Right lobe of liver (tissue), 4 donors: ENCODE measurements around the gene WDPCP.

Source experiments
- POLR2A ChIP-seq: fragments of 450-650 bp; IDR thresholded peaks from one replicate; pipeline ENCODE4 v1.6.1; 2017; ENCODE audit warnings: antibody characterized with exemption, mild to moderate bottlenecking
- TF ChIP-seq, protein P1 (sequence below), 4 donors: fragments of 200-600 bp in 3 of 4; fragments of 450-650 bp in 1 of 4; IDR thresholded peaks; one replicate each; pipeline versions ENCODE4 v1.5.1 to v1.8.0; 2016 to 2022; ENCODE audit warnings: antibody characterized with exemption in 4 of 4, mild to moderate bottlenecking in 2 of 4
- donor health status: DM: no; HTN: no; CAD: no.
- donor health status: DM: no; HTN: no; CAD: no.
- donor health status: DM: no; HTN: yes; CAD: no.

DNA sequence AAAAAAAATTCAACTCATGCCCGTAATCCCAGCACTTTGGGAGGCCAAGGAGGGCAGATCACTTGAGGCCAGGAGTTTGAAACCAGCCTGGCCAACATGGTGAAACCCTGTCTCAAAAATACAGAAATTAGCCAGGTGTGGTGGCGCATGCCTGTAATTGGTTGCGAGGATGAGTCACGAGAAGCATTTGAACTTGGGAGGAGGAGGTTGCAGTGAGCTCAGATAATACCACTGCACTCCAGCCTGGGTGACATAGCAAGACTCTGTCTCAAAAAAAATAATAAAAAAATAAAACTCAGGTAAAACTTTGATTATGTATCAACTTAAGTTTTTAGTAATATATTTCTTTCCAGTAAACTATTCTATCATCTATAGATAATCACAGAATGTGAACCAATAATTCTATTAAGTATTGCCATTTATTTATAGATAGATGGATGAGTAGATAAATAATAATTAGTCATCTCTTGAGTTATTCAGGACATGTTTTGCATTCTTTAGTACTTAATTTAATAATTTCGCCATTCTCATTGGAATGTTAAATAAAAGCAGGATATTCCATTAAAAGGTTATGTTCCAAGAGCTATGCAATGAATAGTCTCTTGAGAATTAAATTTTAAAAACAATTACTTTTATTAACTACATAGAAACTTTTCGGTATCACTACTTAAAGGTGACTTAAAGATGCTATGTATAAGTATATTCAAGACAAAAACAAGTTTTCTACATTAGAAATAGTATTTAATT is 48.7 kb downstream of the WDPCP start:
- TF ChIP-seq, protein P1, sequence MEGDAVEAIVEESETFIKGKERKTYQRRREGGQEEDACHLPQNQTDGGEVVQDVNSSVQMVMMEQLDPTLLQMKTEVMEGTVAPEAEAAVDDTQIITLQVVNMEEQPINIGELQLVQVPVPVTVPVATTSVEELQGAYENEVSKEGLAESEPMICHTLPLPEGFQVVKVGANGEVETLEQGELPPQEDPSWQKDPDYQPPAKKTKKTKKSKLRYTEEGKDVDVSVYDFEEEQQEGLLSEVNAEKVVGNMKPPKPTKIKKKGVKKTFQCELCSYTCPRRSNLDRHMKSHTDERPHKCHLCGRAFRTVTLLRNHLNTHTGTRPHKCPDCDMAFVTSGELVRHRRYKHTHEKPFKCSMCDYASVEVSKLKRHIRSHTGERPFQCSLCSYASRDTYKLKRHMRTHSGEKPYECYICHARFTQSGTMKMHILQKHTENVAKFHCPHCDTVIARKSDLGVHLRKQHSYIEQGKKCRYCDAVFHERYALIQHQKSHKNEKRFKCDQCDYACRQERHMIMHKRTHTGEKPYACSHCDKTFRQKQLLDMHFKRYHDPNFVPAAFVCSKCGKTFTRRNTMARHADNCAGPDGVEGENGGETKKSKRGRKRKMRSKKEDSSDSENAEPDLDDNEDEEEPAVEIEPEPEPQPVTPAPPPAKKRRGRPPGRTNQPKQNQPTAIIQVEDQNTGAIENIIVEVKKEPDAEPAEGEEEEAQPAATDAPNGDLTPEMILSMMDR (IDR thresholded peaks at IDR 0.05): no peak
- no peak for TF ChIP-seq POLR2A
